HPDE6-E6E7 (cell line): Measurements from ENCODE around the gene SARS2.

ENCODE experiments used
- DNase-seq: peaks from one replicate; pipeline ENCODE4 v3.0.0; 2011; ENCODE audit warnings: missing footprints; ENCODE audit errors: extremely low spot score

Gene SARS2

GRCh38 chr19:38917921-38918491 is 12.6 kb downstream of the SARS2 start:
- DNase-seq = peak; percentile 49

DNA sequence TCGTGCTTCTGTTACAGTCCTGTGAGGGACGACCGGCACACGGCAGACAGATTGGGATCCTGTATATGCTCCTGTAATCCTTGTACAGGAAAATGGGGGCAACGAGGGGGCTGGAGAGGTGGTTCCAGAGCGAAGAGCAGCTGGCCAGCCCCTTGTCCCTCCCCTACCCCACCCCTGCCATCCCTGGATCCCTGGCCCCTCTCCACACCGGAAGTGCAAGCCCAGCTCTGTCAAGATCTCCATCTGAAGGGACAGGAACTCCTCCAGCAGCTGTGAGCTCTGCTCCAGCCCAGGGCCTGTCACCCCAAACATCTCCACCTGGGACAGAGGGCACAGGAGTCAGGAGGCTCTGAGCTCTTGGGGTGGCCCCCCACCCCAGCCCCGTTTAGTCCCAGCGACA is 13.0 kb downstream of the SARS2 start:
- no peak for DNase-seq

GRCh38 chr19:38915329-38916321 is 14.9 kb downstream of the SARS2 start:
- DNase-seq = no peak

GRCh38 chr19:38913958-38914357 is 16.6 kb downstream of the SARS2 start:
- no peak for DNase-seq

GRCh38 chr19:38912600-38913514 is 17.7 kb downstream of the SARS2 start:
- DNase-seq = no peak

GRCh38 chr19:38911388-38912001 is 19.1 kb downstream of the SARS2 start:
- DNase-seq = no peak

DNA sequence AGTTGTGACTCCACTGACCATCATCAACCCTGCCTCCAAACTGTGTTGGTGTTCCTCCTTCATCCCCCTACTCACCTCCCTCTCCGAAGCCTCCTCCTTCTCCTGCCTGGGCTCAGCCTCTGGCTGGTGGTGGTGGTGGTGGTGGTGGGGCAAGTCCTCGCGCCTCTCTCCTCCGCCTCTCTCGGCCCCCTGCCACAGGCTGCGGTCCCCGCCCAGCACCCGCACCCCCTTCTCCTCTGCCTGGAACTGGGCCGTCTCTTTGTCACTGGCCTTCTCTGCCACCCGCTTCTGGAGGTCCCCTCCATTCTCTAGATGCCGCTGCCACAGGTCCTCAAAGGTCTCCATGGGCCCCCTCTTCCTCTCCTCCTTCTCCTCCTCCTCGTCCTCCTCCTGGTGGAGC is 20.1 kb downstream of the SARS2 start:
- no peak for DNase-seq

GRCh38 chr19:38908911-38909310 is 21.7 kb downstream of the SARS2 start:
- DNase-seq = no peak

- DNase-seq = no peak
Measured at GRCh38 chr19:38907670-38908069, 22.9 kb downstream of the SARS2 start.

DNA sequence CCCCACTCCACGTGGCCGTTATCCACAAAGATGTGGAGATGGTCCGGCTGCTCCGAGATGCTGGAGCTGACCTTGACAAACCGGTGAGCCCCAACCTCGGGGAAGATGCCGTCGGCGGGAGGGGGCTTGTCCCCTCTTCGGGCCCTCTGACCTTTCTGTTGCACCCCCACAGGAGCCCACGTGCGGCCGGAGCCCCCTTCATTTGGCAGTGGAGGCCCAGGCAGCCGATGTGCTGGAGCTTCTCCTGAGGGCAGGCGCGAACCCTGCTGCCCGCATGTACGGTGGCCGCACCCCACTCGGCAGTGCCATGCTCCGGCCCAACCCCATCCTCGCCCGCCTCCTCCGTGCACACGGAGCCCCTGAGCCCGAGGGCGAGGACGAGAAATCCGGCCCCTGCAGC is 23.3 kb downstream of the SARS2 start:
- no peak for DNase-seq

GRCh38 chr19:38905620-38906019 is 24.9 kb downstream of the SARS2 start:
- no peak for DNase-seq

DNA sequence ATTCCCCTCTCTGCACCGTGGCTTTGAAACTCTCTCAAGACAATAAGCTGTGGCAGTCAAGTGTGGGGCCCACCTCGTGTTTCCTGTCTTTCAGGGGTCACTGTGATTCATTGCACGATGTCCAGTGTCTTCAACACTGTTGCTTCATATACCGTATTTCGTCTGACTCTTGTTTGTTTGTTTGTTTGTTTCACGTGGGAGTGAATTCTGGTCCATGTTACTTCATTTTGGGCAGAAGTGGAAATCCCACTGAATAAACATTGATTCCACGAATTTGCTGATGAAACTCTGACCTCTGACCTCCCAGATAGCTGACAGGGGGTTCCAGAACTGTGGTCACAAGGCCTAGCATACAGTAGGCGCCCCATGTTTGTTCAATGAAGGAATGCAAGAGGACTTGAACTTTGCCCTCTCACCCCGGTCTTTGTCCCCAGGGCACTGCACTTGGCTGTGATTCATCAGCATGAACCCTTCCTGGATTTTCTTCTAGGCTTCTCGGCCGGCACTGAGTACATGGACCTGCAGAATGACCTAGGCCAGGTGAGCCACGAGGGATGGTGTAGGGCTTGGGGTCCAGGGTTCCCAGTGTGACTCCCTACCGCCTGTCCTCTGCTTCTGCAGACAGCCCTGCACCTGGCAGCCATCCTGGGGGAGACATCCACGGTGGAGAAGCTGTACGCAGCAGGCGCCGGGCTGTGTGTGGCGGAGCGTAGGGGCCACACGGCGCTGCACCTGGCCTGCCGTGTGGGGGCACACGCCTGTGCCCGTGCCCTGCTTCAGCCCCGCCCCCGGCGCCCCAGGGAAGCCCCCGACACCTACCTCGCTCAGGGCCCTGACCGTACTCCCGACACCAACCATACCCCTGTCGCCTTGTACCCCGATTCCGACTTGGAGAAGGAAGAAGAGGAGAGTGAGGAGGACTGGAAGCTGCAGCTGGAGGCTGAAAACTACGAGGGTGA is 25.7 kb downstream of the SARS2 start:
- DNase-seq = no peak

GRCh38 chr19:38901683-38902082 is 28.9 kb downstream of the SARS2 start:
- no peak for DNase-seq

DNA sequence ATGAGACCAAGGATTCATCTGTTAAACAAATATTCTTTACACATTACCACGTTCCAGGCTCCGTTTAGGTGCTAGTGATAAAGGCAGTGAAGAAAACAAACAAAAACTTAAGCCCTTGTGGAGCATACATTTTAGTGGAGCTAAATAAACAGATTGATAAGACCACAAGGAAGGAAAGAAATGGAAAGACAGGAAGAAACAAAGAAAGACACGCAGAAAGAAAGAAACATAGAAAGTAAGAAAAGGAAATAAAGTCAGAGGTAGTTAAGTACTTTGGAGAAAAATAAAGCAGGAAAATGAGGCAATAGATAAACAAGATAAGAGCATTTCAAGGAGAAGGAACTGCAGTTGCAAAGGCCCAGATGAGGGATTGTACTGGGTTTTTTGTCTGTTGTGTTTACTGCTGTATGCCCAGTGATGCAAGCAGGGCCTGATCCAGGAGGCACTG is 29.8 kb downstream of the SARS2 start:
- no peak for DNase-seq

DNA sequence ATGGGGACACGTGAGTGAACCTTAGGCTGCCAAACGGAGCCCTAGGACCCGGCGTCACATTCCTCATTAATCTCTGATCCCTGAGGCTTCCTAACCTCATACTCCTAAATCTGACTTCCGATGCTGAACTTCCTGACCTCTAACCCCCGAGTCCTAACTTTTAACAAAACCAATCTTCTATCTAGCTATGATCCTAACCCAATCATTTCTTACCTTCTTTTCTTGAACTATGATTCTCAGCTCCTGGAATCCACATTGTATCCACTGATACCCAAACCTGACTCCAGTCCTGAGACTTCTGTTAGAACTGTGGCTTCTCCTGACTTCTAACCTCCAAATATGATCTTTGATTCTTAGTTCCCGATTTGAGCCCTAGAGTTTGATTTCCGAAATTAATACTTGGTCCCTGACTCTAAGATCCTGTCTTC is 30.3 kb downstream of the SARS2 start:
- peak; percentile 58 for DNase-seq

DNA sequence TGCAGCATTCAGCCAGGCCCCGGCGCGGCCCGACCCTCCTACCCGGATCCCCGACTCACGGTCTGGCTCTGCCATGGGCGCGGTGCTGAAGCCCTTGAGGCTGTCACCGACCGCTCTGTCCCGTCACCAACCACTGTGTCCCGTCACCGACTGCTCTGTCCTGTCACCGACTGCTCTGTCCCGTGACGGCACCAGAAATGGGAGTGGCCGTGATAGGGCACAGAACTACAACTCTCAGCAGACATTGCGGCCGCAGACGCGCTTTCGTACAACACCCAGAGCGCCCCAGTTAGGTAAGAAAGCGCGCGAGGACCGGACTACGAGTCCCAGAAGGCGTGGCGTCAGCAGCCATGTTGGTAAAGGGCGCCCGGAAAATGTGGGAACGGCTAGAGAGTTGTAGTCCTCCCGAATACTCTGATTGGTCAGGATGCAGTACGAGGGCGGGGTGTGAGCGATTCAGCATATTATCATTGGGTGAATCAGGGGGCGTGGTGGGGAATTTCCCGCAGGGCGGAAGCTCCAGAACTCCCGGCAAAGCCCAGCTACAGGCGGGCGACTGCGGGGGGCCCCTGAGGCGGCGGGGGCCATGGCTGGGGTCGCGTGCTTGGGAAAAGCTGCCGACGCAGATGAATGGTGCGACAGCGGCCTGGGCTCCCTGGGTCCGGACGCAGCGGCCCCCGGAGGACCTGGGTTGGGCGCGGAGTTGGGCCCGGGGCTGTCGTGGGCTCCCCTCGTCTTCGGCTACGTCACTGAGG is 30.9 kb downstream of the SARS2 start, which contains the start of the genes NFKBIB and SIRT2:
Gene NFKBIB, plus strand, starts transcription at position 523 of the 755 bp plus-strand sequence. Its CDS starts 64 bp downstream, at position 587.
Gene SIRT2, minus strand, starts transcription at position 172 of the 755 bp plus-strand sequence. Its CDS starts 97 bp downstream, at position 75.
- peak; percentile 99 for DNase-seq

DNA sequence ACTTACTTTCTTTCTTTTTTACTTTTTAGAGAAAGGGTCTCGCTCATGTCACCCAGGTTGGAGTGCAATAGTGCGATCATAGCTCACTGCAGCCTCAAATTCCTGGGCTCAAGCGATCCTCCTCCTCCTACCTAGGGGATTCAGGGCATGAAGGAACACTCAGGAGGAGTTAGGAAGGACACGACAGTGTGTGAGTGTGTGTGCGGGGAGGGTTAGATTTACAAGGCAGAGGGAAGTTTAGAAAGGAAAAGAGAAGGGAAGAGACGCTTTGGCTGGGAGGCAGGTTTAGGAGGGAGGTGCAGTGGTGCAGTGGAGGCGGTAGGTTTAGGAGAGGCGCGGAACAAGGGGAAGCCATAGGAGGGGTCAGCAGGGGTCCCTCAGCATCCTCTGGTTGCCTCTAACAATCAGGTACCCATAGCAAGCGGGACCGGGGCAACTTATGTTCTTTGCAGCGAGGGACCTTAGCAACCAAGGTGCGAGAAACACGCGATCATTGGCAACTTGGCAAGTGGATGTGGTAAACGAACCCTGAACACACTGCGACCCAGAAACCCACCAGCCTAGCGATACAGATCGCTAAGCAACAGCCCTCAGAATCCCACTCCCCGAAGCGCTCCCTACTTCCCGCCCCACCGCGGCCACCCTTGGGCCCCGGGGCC is 31.6 kb downstream of the SARS2 start:
- no peak for DNase-seq

- no peak for DNase-seq
Measured at GRCh38 chr19:38894968-38895367, 35.6 kb downstream of the SARS2 start.

GRCh38 chr19:38893341-38893771 is 37.2 kb downstream of the SARS2 start:
- no peak for DNase-seq
